Dedifferentiated amniotic fluid mesenchymal stem cell (primary cell): Measurements from ENCODE around the gene TMEM120B.
"Not testable (repeated sequence)": the region's sequence is repeated elsewhere in the genome, so short reads cannot be mapped to it uniquely, and the experiment has no call there.

Experiments
- DNase-seq: peaks from one replicate; pipeline ENCODE4 v3.0.0-alpha.2; 2016; ENCODE audit errors: extremely low spot score

TMEM120B gene

GRCh38 chr12:121774968-121775474, 62.5 kb downstream of the TMEM120B start:
- no peak for DNase-seq

GRCh38 chr12:121775501-121775900, 62.9 kb downstream of the TMEM120B start:
- no peak for DNase-seq

- peak; percentile 47 for DNase-seq
These were observed 63.9 kb downstream of the TMEM120B start for GRCh38 chr12:121776190-121777098.

GRCh38 chr12:121778567-121779421, 66.2 kb downstream of the TMEM120B start:
- DNase-seq = no peak

GRCh38 chr12:121779422-121779895, 66.9 kb downstream of the TMEM120B start:
- no peak for DNase-seq

- DNase-seq = no peak
These were observed 67.9 kb downstream of the TMEM120B start for GRCh38 chr12:121780429-121780828.

- DNase-seq = no peak
These were observed 69.0 kb downstream of the TMEM120B start for GRCh38 chr12:121781484-121781997.

GRCh38 chr12:121781998-121782979, 69.7 kb downstream of the TMEM120B start:
- DNase-seq = no peak

- DNase-seq = no peak
These were observed 71.2 kb downstream of the TMEM120B start for GRCh38 chr12:121783766-121784165.

GRCh38 chr12:121784460-121784859, 71.9 kb downstream of the TMEM120B start:
- peak; percentile 55 for DNase-seq

- DNase-seq = peak; percentile 42
These were observed 73.9 kb downstream of the TMEM120B start for GRCh38 chr12:121786440-121786825.

GRCh38 chr12:121787063-121788025, 74.8 kb downstream of the TMEM120B start:
- DNase-seq = no peak

GRCh38 chr12:121788176-121788818, 75.7 kb downstream of the TMEM120B start:
- DNase-seq = no peak

GRCh38 chr12:121789233-121789781, 76.8 kb downstream of the TMEM120B start:
- DNase-seq = no peak

GRCh38 chr12:121789800-121790728, 77.5 kb downstream of the TMEM120B start:
- DNase-seq = no peak

- DNase-seq = not testable (repeated sequence)
These were observed 78.2 kb downstream of the TMEM120B start for GRCh38 chr12:121790785-121791184.

- no peak for DNase-seq
These were observed 79.4 kb downstream of the TMEM120B start for GRCh38 chr12:121791671-121792551.
